ENCODE data around the gene NPRL2. TPM values are rescaled to one million over a fixed set of nuclear protein-coding genes. Genes with fewer than 3 reads are reported as not detected.

The NPRL2 gene
- total RNA-seq, 1 donor from 2014 or later: 17.1 TPM

- DNase-seq (ENCODE audit: low read depth) (no peak), FAIRE-seq (no peak)
- H3K4me3 ChIP-seq (ENCODE audit: low read depth, low read length): no peak overlapping the region
- H3K36me3 ChIP-seq (ENCODE audit: control insufficient read depth, insufficient read depth, low read length): peaks cover 5% of the 10 kb centered on the region
- H3K27me3 ChIP-seq (ENCODE audit: control insufficient read depth, insufficient read depth, low read length): no peaks in the 10 kb centered on the region
- no peak for TF ChIP-seq CTCF (IDR thresholded peaks at IDR 0.05; ENCODE audit: insufficient read depth, low read length, severe bottlenecking)
Measured at GRCh38 chr3:50342813-50343633, 7.6 kb downstream of the NPRL2 start.

- Histone ChIP-seq H3K4me3 (ENCODE audit: low read depth, low read length) (no peak overlapping the region), H3K36me3 (ENCODE audit: control insufficient read depth, insufficient read depth, low read length) (no peaks in the 10 kb centered on the region), H3K27me3 (ENCODE audit: control insufficient read depth, insufficient read depth, low read length) (no peaks in the 10 kb centered on the region)
- FAIRE-seq (no peak), DNase-seq (ENCODE audit: low read depth) (no peak)
- TF ChIP-seq CTCF (IDR thresholded peaks at IDR 0.05; ENCODE audit: insufficient read depth, low read length, severe bottlenecking): no peak
Measured at GRCh38 chr3:50341996-50342650, 8.5 kb downstream of the NPRL2 start.

GRCh38 chr3:50341537-50341936 lies 9.0 kb downstream of the NPRL2 start:
- H3K27me3 ChIP-seq (ENCODE audit: control insufficient read depth, insufficient read depth, low read length): no peaks in the 10 kb centered on the region
- H3K4me3 ChIP-seq (ENCODE audit: low read depth, low read length): no peak overlapping the region
- FAIRE-seq: no peak
- TF ChIP-seq CTCF (IDR thresholded peaks at IDR 0.05; ENCODE audit: insufficient read depth, low read length, severe bottlenecking): no peak
- no peaks in the 10 kb centered on the region for H3K36me3 ChIP-seq (ENCODE audit: control insufficient read depth, insufficient read depth, low read length)
- DNase-seq (ENCODE audit: low read depth): no peak

- DNase-seq (ENCODE audit: low read depth): peak; percentile 42
- TF ChIP-seq CTCF (IDR thresholded peaks at IDR 0.05; ENCODE audit: insufficient read depth, low read length, severe bottlenecking): no peak
- Histone ChIP-seq H3K36me3 (ENCODE audit: control insufficient read depth, insufficient read depth, low read length) (no peaks in the 10 kb centered on the region), H3K4me3 (ENCODE audit: low read depth, low read length) (peak within 1 kb of the TSS; percentile 44), H3K27me3 (ENCODE audit: control insufficient read depth, insufficient read depth, low read length) (no peaks in the 10 kb centered on the region)
- no peak for FAIRE-seq
Measured at GRCh38 chr3:50340448-50341329, 9.9 kb downstream of the NPRL2 start, which contains the start of gene RASSF1. Gene RASSF1 (minus strand): TSS chr3:50340836. CDS start chr3:50340805, 31 bp downstream.

- FAIRE-seq (no peak), DNase-seq (ENCODE audit: low read depth) (no peak)
- no peaks in the 10 kb centered on the region for H3K27me3 ChIP-seq (ENCODE audit: control insufficient read depth, insufficient read depth, low read length)
- no peaks in the 10 kb centered on the region for H3K36me3 ChIP-seq (ENCODE audit: control insufficient read depth, insufficient read depth, low read length)
- peak overlapping the region; percentile 44 for H3K4me3 ChIP-seq (ENCODE audit: low read depth, low read length)
- TF ChIP-seq CTCF (IDR thresholded peaks at IDR 0.05; ENCODE audit: insufficient read depth, low read length, severe bottlenecking): no peak
Measured at GRCh38 chr3:50340147-50340447, 10.5 kb downstream of the NPRL2 start.
